IPS-15b (cell line): ENCODE results near the gene ABCA12.

Source experiments
- H3K27me3 ChIP-seq: one replicate; pipeline ENCODE4 v1.6.1; 2013; ENCODE audit warnings: low read length; ENCODE audit not compliant: control insufficient read depth, insufficient read depth
- H3K36me3 ChIP-seq: one replicate; pipeline ENCODE4 v1.6.1; 2013; ENCODE audit warnings: low read length; ENCODE audit not compliant: control insufficient read depth, insufficient read depth
- H3K4me1 ChIP-seq: one replicate; pipeline ENCODE4 v1.6.1; 2013; ENCODE audit warnings: mild to moderate bottlenecking, low read length; ENCODE audit not compliant: control insufficient read depth, insufficient read depth
- H3K4me3 ChIP-seq: one replicate; pipeline ENCODE4 v1.5.1; 2013; ENCODE audit warnings: low read depth, low read length
- H3K9ac ChIP-seq: one replicate; pipeline ENCODE4 v1.6.1; 2013; ENCODE audit warnings: low read depth, mild to moderate bottlenecking, low read length
- H3K9me3 ChIP-seq: one replicate; pipeline ENCODE4 v1.6.1; 2013; ENCODE audit warnings: mild to moderate bottlenecking, low read length; ENCODE audit not compliant: control insufficient read depth, insufficient read depth

ABCA12 gene

DNA sequence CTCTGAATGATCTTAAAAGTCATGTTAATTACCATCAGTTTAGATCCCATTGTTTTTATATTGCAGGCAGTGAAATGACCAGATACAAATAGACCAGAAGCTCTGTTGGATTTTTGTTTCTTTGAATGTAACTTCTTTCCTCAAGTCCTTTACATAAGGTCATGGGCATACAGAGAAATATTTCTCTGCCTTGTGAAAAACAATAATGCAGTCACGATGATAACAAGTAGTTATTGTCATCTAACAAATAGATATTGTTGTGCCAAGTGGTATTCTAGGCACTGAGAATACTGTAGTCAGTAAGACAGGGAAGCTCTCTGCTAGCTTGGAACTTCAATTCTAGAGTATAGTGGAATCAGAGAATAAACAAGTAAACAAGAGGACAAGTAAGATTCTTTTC is 234.2 kb downstream of the ABCA12 start:
- Histone ChIP-seq H3K36me3 (no peaks in the 10 kb centered on the region), H3K4me1 (no peaks in the 10 kb centered on the region), H3K9me3 (no peaks in the 10 kb centered on the region), H3K4me3 (no peak overlapping the region), H3K9ac (no peak overlapping the region), H3K27me3 (no peaks in the 10 kb centered on the region)

GRCh38 chr2:214902286-214902685 is 236.1 kb downstream of the ABCA12 start:
- Histone ChIP-seq H3K4me1 (no peaks in the 10 kb centered on the region), H3K27me3 (no peaks in the 10 kb centered on the region), H3K4me3 (no peak overlapping the region), H3K9ac (no peak overlapping the region), H3K9me3 (no peaks in the 10 kb centered on the region), H3K36me3 (no peaks in the 10 kb centered on the region)

GRCh38 chr2:214899751-214900150 is 238.7 kb downstream of the ABCA12 start:
- H3K9ac ChIP-seq: no peak overlapping the region
- no peak overlapping the region for H3K4me3 ChIP-seq
- H3K36me3 ChIP-seq: no peaks in the 10 kb centered on the region
- no peaks in the 10 kb centered on the region for H3K27me3 ChIP-seq
- no peaks in the 10 kb centered on the region for H3K4me1 ChIP-seq
- H3K9me3 ChIP-seq: no peaks in the 10 kb centered on the region

- H3K36me3 ChIP-seq: no peaks in the 10 kb centered on the region
- H3K9ac ChIP-seq: no peak overlapping the region
- H3K4me3 ChIP-seq: no peak overlapping the region
- H3K27me3 ChIP-seq: no peaks in the 10 kb centered on the region
- no peaks in the 10 kb centered on the region for H3K4me1 ChIP-seq
- H3K9me3 ChIP-seq: no peaks in the 10 kb centered on the region
Observed at GRCh38 chr2:214896274-214896673, 242.2 kb downstream of the ABCA12 start.

GRCh38 chr2:214895469-214895868 is 243.0 kb downstream of the ABCA12 start:
- H3K36me3 ChIP-seq: no peaks in the 10 kb centered on the region
- no peaks in the 10 kb centered on the region for H3K4me1 ChIP-seq
- no peak overlapping the region for H3K4me3 ChIP-seq
- no peaks in the 10 kb centered on the region for H3K9me3 ChIP-seq
- H3K9ac ChIP-seq: no peak overlapping the region
- no peaks in the 10 kb centered on the region for H3K27me3 ChIP-seq

- Histone ChIP-seq H3K9me3 (no peaks in the 10 kb centered on the region), H3K4me3 (no peak overlapping the region), H3K9ac (no peak overlapping the region), H3K36me3 (no peaks in the 10 kb centered on the region), H3K27me3 (no peaks in the 10 kb centered on the region), H3K4me1 (no peaks in the 10 kb centered on the region)
Observed at GRCh38 chr2:214889301-214889700, 249.1 kb downstream of the ABCA12 start.

DNA sequence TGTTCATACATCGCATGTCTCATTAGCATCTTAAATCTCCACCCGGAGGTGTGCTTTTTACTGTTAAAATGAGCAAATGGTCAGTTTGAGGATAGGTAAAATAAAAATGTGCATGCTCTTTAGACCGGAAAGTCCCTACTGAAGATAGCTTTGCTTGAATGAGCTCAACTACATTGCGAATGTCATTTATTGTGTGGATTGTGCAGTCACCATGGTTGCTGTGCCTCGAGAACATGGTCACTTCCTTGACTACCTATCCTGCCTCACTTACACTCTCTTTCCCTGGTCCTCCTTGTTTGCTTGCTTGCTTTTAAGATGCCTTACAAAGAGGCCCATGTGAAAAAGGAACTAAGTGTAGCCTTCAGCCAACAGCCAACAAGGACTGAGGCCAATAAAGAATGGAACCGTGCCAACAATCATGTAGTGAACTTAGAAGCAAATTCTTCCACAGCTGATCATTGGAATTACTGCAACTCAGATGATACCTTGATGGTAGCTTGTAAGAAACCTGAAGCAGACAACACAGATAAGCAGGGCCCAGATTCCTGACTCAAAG is 256.7 kb downstream of the ABCA12 start:
- no peak overlapping the region for H3K4me3 ChIP-seq
- no peaks in the 10 kb centered on the region for H3K4me1 ChIP-seq
- no peaks in the 10 kb centered on the region for H3K36me3 ChIP-seq
- no peaks in the 10 kb centered on the region for H3K27me3 ChIP-seq
- no peaks in the 10 kb centered on the region for H3K9me3 ChIP-seq
- no peak overlapping the region for H3K9ac ChIP-seq
